Transverse colon (tissue), 4 donors: ENCODE results near the gene STON2.

ENCODE experiments used
- EP300 ChIP-seq: sonication (generic); formaldehyde crosslinking; IDR thresholded peaks from one replicate; pipeline ENCODE4 v1.6.1; 2017; ENCODE audit warnings: antibody characterized with exemption, low read depth
- POLR2A ChIP-seq: fragments of 450-650 bp; IDR thresholded peaks from one replicate; pipeline ENCODE4 v1.6.1; 2016; ENCODE audit warnings: antibody characterized with exemption, mild to moderate bottlenecking, moderate library complexity
- POLR2AphosphoS5 ChIP-seq, 3 donors: sonication (generic); formaldehyde crosslinking; IDR thresholded peaks; one replicate each; pipeline ENCODE4 v1.6.1; 2016; ENCODE audit warnings: antibody characterized with exemption in 3 of 3
- TF ChIP-seq, protein P1 (sequence below), 5 experiments: fragments of 200-600 bp in 3 of 5; fragments of 450-650 bp in 2 of 5; sonication (generic) in 3 of 5; IDR thresholded peaks; 1 replicate in 2 of 5; 2 replicates in 3 of 5; pipeline ENCODE4 v1.5.1; 2016 to 2017; ENCODE audit warnings: antibody characterized with exemption in 5 of 5, inconsistent platforms in 3 of 5, mild to moderate bottlenecking in 2 of 5, moderate library complexity in 1 of 5

DNA sequence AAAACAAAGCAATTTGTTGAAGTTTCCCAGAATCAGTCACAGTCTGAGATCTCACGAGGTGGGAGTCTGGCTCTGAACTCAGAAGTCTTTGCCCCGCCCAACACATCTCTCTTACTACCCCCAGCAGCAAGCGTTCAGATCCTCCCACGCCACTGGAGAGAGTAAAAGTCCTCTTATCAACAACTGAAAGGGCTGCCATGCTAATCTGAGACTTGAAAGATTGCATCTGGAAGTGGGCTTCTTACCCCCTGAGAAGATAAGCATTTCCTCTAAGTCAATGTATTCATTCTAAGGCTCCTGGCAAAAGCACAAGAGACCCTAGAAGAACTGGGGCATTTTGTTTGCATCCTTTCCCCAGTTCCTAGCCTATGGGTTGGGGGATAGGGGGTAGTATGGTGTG is 34.1 kb upstream of the STON2 start:
- TF ChIP-seq, protein P1, sequence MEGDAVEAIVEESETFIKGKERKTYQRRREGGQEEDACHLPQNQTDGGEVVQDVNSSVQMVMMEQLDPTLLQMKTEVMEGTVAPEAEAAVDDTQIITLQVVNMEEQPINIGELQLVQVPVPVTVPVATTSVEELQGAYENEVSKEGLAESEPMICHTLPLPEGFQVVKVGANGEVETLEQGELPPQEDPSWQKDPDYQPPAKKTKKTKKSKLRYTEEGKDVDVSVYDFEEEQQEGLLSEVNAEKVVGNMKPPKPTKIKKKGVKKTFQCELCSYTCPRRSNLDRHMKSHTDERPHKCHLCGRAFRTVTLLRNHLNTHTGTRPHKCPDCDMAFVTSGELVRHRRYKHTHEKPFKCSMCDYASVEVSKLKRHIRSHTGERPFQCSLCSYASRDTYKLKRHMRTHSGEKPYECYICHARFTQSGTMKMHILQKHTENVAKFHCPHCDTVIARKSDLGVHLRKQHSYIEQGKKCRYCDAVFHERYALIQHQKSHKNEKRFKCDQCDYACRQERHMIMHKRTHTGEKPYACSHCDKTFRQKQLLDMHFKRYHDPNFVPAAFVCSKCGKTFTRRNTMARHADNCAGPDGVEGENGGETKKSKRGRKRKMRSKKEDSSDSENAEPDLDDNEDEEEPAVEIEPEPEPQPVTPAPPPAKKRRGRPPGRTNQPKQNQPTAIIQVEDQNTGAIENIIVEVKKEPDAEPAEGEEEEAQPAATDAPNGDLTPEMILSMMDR (IDR thresholded peaks at IDR 0.05), result no peak
- TF ChIP-seq POLR2A, result no peak
- TF ChIP-seq POLR2AphosphoS5 (IDR thresholded peaks at IDR 0.05), result no peak
- TF ChIP-seq EP300, result no peak
